GM19099 (cell line): ENCODE results near the gene TEX13A.

Experiments used
- POLR2A ChIP-seq: IDR thresholded peaks from 3 replicates; pipeline ENCODE4 v1.6.1; 2011; ENCODE audit warnings: low read depth; ENCODE audit not compliant: insufficient read length; ENCODE audit errors: extremely low read depth

The TEX13A gene

GRCh38 chrX:105220636-105221035, at the start of gene TEX13A:
Gene TEX13A, minus strand, starts transcription at chrX:105220694. Its CDS starts 297 bp downstream, at chrX:105220397.
- TF ChIP-seq POLR2A = no peak

- TF ChIP-seq POLR2A = no peak
Observed at GRCh38 chrX:105269386-105269785, 48.9 kb upstream of the TEX13A start.

GRCh38 chrX:105267167-105267566, 46.7 kb upstream of the TEX13A start:
- no peak for TF ChIP-seq POLR2A

GRCh38 chrX:105266456-105266855, 46.0 kb upstream of the TEX13A start:
- TF ChIP-seq POLR2A = no peak

GRCh38 chrX:105265093-105265492, 44.6 kb upstream of the TEX13A start:
- no peak for TF ChIP-seq POLR2A

GRCh38 chrX:105263801-105264200, 43.3 kb upstream of the TEX13A start:
- TF ChIP-seq POLR2A = no peak

- no peak for TF ChIP-seq POLR2A
Observed at GRCh38 chrX:105263171-105263570, 42.7 kb upstream of the TEX13A start.

GRCh38 chrX:105260291-105261043, 40.0 kb upstream of the TEX13A start:
- TF ChIP-seq POLR2A = no peak

- no peak for TF ChIP-seq POLR2A
Observed at GRCh38 chrX:105241056-105241455, 20.6 kb upstream of the TEX13A start.

- no peak for TF ChIP-seq POLR2A
Observed at GRCh38 chrX:105229146-105229545, 8.7 kb upstream of the TEX13A start.

GRCh38 chrX:105228602-105229001, 8.1 kb upstream of the TEX13A start:
- no peak for TF ChIP-seq POLR2A

- TF ChIP-seq POLR2A = no peak
Observed at GRCh38 chrX:105226499-105226898, 6.0 kb upstream of the TEX13A start.

GRCh38 chrX:105221374-105221773, 880 bp upstream of the TEX13A start:
- TF ChIP-seq POLR2A = no peak

- no peak for TF ChIP-seq POLR2A
Observed at GRCh38 chrX:105219454-105220401, 766 bp downstream of the TEX13A start.

GRCh38 chrX:105211066-105211575, 9.4 kb downstream of the TEX13A start:
- TF ChIP-seq POLR2A = no peak
